NCI-H187 treated with DMSO at 0.1 percent for 48 hours (cell line): ENCODE data around the gene PIK3CD.
"Not testable (repeated sequence)": the region's sequence is repeated elsewhere in the genome, so short reads cannot be mapped to it uniquely, and the experiment has no call there.

Experiments
- DNase-seq: peaks from one replicate; lab custom pipeline; 2025; lab: John Stamatoyannopoulos, UW

The PIK3CD gene

DNA sequence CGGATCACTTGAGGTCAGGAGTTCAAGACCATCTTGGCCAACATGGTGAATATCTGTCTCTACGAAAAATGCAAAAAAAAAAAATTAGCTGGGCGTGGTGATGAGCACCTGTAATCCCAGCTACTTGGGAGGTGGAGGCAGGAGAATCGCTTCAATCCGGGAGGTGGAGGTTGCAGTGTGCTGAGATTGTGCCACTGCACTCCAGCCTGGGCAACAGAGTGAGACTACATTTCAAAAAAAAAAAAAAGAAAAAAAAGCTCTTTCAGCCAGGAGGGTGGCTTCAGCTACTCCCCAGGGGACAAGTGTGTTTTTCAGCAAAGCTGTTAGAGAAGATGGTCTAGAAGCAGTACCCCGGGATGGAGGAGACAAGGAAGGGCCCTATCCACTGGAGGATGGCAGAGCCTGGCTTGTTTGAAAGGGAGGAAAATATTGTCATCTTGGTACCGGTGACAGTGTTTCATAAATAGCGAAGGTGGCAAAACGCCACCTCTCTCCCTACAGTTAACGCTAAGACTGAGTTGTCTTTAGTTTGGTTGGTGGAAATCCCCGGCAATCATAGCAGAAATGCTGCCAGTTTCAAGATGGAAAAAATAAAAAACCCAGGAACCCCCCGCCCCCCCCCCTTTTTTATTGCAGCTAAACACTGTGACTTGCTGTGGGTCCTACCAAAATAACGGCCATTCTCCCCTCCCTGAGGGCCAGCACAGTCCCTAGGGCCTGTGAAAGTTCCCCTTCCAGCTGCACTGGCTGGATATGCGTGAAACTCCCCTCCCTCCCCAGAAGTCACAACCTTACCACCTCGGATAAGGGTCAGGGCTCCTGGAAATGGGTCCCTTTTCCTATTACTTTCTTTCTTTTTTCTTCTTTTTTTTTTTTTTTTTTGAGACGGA lies 3.5 kb downstream of the PIK3CD start:
- DNase-seq, result no peak

DNA sequence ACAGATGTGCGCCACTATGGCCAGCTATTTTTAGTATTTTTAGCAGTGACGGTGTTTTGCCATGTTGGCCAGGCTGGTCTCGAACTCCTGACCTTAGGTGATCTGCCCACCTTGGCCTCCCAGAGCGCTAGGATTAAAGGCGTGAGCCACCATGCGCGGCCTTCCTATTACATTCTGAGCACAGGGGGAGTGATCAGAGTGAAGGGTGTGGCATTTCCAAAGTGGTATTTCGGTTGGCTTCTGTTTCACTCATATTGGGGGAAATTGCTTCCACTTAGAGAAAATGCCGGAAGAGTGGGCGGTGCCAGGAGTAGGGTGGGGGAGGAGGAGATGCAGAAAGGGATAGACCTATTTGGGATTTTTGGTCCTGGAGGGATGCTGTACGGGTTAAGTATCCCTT lies 4.3 kb downstream of the PIK3CD start:
- DNase-seq, result no peak

DNA sequence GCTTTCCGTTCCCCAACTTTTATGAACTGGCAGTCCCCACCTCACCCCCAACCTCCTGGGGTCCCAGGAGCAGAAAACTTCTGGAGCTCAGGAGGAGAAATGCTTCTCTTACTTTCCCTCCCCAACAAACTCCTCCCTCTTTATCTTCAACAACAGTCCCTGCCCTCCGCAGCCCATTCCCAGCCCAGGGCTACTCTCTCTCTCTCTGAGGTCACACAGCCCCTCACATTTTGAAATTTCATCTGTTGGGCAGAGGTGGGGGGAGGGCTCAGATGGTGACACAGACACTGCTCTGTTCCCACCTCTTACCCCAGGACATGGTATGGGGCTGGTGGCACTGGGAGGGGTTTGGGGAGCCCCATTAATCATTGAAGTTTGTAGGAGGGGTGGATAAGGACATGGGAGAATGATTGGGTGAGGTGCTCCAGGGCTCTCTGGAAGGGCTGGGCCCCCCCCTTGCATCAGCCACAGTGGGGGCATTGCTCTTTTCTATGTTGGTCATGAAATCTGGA lies 6.0 kb downstream of the PIK3CD start:
- DNase-seq, result no peak

DNA sequence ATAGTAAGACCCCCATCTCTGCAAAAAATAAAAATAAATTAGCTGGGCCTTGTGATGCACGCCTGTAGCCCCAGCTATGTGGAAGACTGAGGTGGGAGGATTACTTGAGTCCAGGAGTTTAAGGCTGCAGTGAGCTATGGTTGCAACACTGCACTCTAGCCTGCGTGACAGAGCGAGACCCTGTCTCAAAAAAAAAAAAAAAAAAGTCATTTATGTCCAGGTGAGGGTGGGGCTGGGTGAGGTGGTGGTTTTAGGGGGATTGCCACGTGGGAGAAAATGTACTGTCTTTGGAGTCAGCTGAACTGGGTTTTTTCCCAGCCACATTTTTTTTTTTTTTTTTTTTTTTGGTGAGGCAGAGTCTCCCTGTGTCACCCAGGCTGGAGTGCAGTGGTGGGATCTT lies 6.7 kb downstream of the PIK3CD start:
- no peak for DNase-seq

GRCh38 chr1:9659328-9659727 lies 7.8 kb downstream of the PIK3CD start:
- DNase-seq, result no peak

DNA sequence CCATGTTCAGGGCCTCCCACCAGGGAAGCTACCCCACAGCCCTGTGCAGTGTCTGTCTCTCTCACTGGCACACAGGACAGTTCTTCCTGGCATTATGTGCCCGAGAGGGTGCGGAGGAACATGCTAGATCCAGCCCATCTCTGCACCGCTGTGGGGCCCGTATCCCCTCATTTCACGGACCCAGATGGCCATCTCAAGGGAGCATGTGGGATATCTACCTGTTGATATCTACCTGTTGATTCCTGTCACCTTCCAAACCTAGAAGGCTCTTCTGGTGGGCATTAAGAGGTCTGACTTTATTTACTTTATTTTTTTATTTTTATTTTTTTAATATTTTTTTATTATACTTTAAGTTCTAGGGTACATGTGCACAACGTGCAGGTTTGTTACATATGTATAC lies 11.7 kb downstream of the PIK3CD start:
- no peak for DNase-seq

GRCh38 chr1:9665193-9665592 lies 13.7 kb downstream of the PIK3CD start:
- DNase-seq, result no peak

DNA sequence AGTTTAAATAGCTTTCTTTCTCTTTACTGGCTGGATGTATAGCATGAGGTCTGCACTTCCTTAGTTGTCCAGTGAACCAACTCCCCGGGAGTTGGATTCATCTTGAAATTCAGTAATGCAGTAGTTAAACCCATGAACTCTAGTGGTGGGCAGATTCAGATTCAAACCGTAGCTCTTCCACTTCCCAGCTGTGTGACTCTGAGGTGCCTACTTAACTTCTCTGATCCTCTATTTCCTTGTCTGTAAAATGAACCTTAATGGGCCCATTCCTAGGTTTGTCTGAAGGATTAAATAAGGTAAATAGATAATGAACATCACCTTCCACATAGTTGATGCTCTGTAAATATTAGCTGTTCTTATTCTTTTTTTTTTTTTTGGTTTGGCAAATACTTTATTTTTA lies 16.5 kb downstream of the PIK3CD start:
- DNase-seq, result no peak

- no peak for DNase-seq
Measured at GRCh38 chr1:9670085-9670484, 18.6 kb downstream of the PIK3CD start.

- no peak for DNase-seq
Measured at GRCh38 chr1:9671377-9672140, 20.0 kb downstream of the PIK3CD start.

DNA sequence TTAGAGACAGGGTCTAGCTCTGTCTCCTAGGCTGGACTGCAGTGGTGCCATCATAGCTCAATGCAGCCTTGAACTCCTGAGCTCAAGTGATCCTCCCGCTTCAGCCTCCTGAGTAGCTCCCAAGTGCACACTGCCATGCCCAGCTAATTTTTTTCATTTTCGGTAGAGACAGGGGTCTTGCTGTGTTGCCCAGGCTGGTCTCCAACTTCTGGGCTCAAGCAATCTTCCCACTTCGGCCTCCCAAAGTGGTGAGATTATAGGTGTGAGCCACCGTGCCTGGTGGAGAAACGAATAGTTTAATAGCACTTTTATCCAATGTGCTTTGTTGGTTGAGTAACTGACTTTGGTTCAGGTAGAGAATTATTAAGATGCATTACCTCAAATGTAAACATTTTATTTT lies 20.9 kb downstream of the PIK3CD start:
- DNase-seq, result no peak

GRCh38 chr1:9675393-9675792 lies 23.9 kb downstream of the PIK3CD start:
- no peak for DNase-seq

DNA sequence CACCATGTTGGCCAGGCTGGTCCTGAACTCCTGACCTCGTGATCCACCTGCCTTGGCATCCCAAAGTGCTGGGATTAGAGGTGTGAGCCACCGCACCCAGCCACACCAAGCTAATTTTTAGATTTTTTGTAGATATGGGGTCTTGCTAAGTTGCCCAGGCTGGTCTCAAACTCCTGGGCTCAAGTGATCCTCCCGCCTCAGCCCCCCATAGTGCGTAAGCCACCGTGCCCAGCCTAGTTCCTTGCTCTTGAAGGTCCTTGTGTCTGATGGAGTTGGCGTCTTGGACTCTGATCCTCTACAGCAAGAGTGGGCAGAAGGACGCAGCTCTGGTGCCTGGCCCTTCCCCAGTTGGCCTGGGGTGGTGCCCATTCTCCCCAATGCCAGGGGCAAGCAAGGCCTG lies 24.6 kb downstream of the PIK3CD start:
- not testable (repeated sequence) for DNase-seq

DNA sequence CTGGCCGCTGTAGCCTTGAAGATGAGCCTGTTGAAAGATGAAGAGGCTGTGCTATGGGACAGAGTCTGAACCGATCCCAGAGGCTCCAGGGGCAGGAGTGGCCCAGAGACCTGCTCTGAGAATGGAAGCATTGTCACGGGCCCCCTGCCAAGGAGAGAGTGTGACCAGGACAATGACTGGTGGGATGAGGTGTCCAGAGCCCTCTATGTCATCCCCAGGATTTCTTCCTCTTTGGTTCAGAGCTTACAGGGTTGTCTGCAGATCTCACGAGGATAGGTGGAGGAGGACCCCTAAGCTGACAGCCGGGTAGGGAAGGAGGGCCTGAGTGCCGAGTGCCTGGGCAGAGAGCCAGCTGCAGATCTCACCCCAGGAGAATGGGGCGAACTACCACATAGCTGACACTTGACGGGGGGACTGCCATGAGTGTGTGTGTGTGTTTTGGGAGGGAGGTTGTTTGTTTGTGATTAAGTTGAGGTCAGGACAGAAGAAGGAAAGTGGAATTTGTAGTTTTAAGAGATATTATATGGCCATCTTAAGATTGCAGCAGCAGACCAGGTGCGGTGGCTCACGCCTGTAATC lies 25.4 kb downstream of the PIK3CD start:
- no peak for DNase-seq

- DNase-seq, result no peak
Measured at GRCh38 chr1:9680091-9680490, 28.6 kb downstream of the PIK3CD start.

DNA sequence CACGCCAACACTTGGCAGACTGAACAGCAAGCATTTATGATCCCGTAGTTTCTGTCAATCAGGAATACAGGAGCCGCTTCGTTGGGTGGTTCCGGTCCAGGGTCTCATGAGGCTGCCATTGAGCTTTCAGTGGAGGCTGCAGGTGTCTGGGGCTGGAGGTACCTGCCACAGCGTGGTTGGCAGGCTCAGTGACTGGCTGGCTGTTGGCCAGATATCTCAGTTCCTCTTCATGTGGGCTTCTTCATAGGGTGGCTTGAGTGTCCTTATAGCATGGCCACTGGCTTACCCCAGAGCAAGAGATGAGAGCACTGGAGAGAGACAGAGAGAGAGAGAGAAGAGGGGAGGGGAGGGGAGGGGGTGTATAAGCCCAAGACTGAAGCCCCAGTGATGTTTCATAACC lies 29.3 kb downstream of the PIK3CD start:
- no peak for DNase-seq

GRCh38 chr1:9684801-9685200 lies 33.3 kb downstream of the PIK3CD start:
- no peak for DNase-seq

GRCh38 chr1:9687120-9687873 lies 35.8 kb downstream of the PIK3CD start:
- no peak for DNase-seq

- DNase-seq, result no peak
Measured at GRCh38 chr1:9687874-9688582, 36.5 kb downstream of the PIK3CD start.

DNA sequence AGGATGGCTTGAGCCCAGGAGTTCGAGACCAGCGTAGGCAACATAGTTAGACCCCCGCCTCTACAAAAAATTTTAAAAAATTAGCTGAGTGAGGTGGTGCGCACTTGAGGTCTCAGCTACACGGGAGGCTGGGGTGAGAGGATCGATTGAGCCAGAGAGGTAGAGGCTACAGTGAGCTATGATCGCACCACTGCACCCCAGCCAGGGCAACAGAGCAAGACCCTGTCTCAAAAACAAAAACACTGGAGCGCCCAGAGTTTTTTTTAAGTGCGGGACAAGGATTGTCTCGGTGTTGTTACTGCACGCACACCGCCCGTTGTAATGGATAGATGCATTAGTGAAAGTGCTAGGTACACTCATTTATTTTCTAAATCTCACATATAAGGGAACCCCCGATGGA lies 37.1 kb downstream of the PIK3CD start:
- DNase-seq, result no peak

DNA sequence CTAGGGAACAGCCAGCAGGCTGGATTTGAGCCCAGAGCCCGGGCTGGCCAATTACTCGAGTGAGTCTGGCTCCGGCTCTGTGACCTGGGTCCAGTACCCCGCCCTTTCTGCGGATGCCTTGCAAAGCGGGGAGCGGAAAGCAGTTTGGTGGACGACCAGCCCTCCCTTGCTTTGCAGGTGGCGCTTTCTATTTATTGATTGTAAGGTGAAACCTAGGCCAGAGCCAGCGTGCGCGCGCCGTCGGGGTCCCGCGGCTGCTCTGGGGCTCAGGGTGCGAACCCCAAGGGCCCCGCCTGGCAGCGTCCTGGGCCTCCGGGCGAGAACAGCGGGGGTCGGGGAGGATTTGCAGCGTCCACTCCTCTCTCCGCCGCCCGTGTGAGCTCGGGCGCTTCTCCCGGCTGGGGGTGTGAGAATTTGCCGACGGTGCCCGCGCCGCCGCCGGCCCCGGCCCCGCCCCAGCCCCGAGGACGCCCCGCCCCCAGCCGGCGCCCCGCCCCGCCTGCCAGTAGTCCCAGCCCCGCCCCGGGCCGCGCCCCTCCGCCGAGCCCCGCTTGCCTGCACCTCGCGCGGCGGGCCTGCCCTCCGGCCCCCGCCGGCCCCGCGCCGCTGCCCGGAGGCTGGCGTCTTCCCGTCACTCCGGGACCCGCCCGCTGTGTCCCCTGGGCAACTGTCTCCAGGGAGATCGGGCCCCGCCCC lies 37.6 kb downstream of the PIK3CD start:
- no peak for DNase-seq
